ENCODE data around the gene SSTR3.
"Not testable (repeated sequence)": the region's sequence is repeated elsewhere in the genome, so short reads cannot be mapped to it uniquely, and the experiment has no call there.

SSTR3 gene

GRCh38 chr22:37204045-37204655 is 8.1 kb downstream of the SSTR3 start:
- no peaks in the 10 kb centered on the region for H3K36me3 ChIP-seq (ENCODE audit: control insufficient read depth, insufficient read depth, low read length)
- H3K9me3 ChIP-seq (ENCODE audit: control insufficient read depth, low read length) = no peaks in the 10 kb centered on the region
- TF ChIP-seq, protein P1, sequence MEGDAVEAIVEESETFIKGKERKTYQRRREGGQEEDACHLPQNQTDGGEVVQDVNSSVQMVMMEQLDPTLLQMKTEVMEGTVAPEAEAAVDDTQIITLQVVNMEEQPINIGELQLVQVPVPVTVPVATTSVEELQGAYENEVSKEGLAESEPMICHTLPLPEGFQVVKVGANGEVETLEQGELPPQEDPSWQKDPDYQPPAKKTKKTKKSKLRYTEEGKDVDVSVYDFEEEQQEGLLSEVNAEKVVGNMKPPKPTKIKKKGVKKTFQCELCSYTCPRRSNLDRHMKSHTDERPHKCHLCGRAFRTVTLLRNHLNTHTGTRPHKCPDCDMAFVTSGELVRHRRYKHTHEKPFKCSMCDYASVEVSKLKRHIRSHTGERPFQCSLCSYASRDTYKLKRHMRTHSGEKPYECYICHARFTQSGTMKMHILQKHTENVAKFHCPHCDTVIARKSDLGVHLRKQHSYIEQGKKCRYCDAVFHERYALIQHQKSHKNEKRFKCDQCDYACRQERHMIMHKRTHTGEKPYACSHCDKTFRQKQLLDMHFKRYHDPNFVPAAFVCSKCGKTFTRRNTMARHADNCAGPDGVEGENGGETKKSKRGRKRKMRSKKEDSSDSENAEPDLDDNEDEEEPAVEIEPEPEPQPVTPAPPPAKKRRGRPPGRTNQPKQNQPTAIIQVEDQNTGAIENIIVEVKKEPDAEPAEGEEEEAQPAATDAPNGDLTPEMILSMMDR (IDR thresholded peaks at IDR 0.05) = no peak
- no peaks in the 10 kb centered on the region for H3K27me3 ChIP-seq (ENCODE audit: control insufficient read depth, insufficient read depth, low read length)
- H2AFZ ChIP-seq = no peak overlapping the region
- H3K4me2 ChIP-seq (ENCODE audit: low read length) = no peak overlapping the region
- H3K4me1 ChIP-seq = no peaks in the 10 kb centered on the region
- no peak overlapping the region for H3K27ac ChIP-seq
- no peak overlapping the region for H3K9ac ChIP-seq
- H3K79me2 ChIP-seq = no peaks in the 10 kb centered on the region
- no peak overlapping the region for H3K4me3 ChIP-seq (ENCODE audit: low read depth, low read length)

GRCh38 chr22:37203354-37204044 is 8.8 kb downstream of the SSTR3 start:
- H3K4me3 ChIP-seq (ENCODE audit: low read depth, low read length) = no peak overlapping the region
- no peaks in the 10 kb centered on the region for H3K4me1 ChIP-seq
- no peak overlapping the region for H3K27ac ChIP-seq
- H2AFZ ChIP-seq = no peak overlapping the region
- no peaks in the 10 kb centered on the region for H3K27me3 ChIP-seq (ENCODE audit: control insufficient read depth, insufficient read depth, low read length)
- H3K4me2 ChIP-seq (ENCODE audit: low read length) = no peak overlapping the region
- H3K36me3 ChIP-seq (ENCODE audit: control insufficient read depth, insufficient read depth, low read length) = no peaks in the 10 kb centered on the region
- H3K9ac ChIP-seq = no peak overlapping the region
- H3K79me2 ChIP-seq = no peaks in the 10 kb centered on the region
- TF ChIP-seq, protein P1 (IDR thresholded peaks at IDR 0.05) = no peak
- no peaks in the 10 kb centered on the region for H3K9me3 ChIP-seq (ENCODE audit: control insufficient read depth, low read length)

DNA sequence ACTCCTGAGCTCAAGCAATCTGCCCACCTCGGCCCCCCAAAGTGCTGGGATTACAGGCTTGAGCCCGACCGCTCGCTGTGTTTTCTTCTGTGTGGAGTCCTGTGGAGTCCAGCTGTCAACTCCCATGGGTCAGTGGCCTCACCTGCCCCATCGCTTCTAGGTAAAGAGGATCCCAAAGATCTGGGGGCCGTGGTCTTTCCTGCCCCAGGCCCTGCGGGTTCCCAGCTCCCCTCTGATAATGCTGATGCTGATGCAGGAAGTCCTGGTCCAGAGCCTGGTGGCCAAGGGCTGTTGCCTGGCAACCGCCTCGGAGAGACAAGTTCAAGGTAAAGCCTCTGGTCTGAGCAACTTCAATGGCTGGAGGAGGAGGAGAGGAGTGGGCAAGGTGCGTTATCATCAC is 9.6 kb downstream of the SSTR3 start:
- H3K4me3 ChIP-seq (ENCODE audit: low read depth, low read length) = no peak overlapping the region
- H3K79me2 ChIP-seq = no peaks in the 10 kb centered on the region
- H3K9me3 ChIP-seq (ENCODE audit: control insufficient read depth, low read length) = no peaks in the 10 kb centered on the region
- TF ChIP-seq, protein P1 (IDR thresholded peaks at IDR 0.05) = no peak
- no peaks in the 10 kb centered on the region for H3K36me3 ChIP-seq (ENCODE audit: control insufficient read depth, insufficient read depth, low read length)
- no peak overlapping the region for H2AFZ ChIP-seq
- H3K27me3 ChIP-seq (ENCODE audit: control insufficient read depth, insufficient read depth, low read length) = no peaks in the 10 kb centered on the region
- no peak overlapping the region for H3K27ac ChIP-seq
- H3K9ac ChIP-seq = no peak overlapping the region
- H3K4me2 ChIP-seq (ENCODE audit: low read length) = no peak overlapping the region
- peaks cover 6% of the 10 kb centered on the region for H3K4me1 ChIP-seq

- peaks cover 12% of the 10 kb centered on the region for H3K4me1 ChIP-seq
- H3K9me3 ChIP-seq (ENCODE audit: control insufficient read depth, low read length) = no peaks in the 10 kb centered on the region
- no peaks in the 10 kb centered on the region for H3K27me3 ChIP-seq (ENCODE audit: control insufficient read depth, insufficient read depth, low read length)
- H3K4me3 ChIP-seq (ENCODE audit: low read depth, low read length) = no peak overlapping the region
- no peak overlapping the region for H3K9ac ChIP-seq
- no peak overlapping the region for H3K27ac ChIP-seq
- no peak overlapping the region for H2AFZ ChIP-seq
- H3K79me2 ChIP-seq = no peaks in the 10 kb centered on the region
- no peaks in the 10 kb centered on the region for H3K36me3 ChIP-seq (ENCODE audit: control insufficient read depth, insufficient read depth, low read length)
- TF ChIP-seq, protein P1 (IDR thresholded peaks at IDR 0.05) = no peak
- no peak overlapping the region for H3K4me2 ChIP-seq (ENCODE audit: low read length)
Measured at GRCh38 chr22:37202001-37202555, 10.2 kb downstream of the SSTR3 start.

- H3K4me1 ChIP-seq = peaks cover 19% of the 10 kb centered on the region
- H3K27me3 ChIP-seq (ENCODE audit: control insufficient read depth, insufficient read depth, low read length); H3K9ac ChIP-seq; H3K4me2 ChIP-seq (ENCODE audit: low read length); H3K36me3 ChIP-seq (ENCODE audit: control insufficient read depth, insufficient read depth, low read length); H3K4me3 ChIP-seq (ENCODE audit: low read depth, low read length); H3K27ac ChIP-seq; H3K9me3 ChIP-seq (ENCODE audit: control insufficient read depth, low read length); H2AFZ ChIP-seq; H3K79me2 ChIP-seq: not testable (repeated sequence)
Measured at GRCh38 chr22:37201443-37201820, 10.8 kb downstream of the SSTR3 start.
